AG09309 (cell line): ENCODE results near the gene PPFIA1.

Experiments used
- DNase-seq: peaks from one replicate; pipeline ENCODE4 v3.0.0-alpha.2; 2010; ENCODE audit warnings: low read depth
- H3K4me3 ChIP-seq: 2 replicates; pipeline ENCODE4 v1.5.1; 2011; ENCODE audit warnings: mild to moderate bottlenecking, low read depth, low read length, moderate library complexity; ENCODE audit not compliant: control insufficient read depth
- TF ChIP-seq, protein P1 (sequence below): IDR thresholded peaks from 2 replicates; pipeline ENCODE4 v1.5.1; 2011; ENCODE audit warnings: mild to moderate bottlenecking, low read depth, low read length, inconsistent platforms; ENCODE audit not compliant: insufficient read depth, control insufficient read depth; ENCODE audit errors: missing control alignments

PPFIA1 gene

DNA sequence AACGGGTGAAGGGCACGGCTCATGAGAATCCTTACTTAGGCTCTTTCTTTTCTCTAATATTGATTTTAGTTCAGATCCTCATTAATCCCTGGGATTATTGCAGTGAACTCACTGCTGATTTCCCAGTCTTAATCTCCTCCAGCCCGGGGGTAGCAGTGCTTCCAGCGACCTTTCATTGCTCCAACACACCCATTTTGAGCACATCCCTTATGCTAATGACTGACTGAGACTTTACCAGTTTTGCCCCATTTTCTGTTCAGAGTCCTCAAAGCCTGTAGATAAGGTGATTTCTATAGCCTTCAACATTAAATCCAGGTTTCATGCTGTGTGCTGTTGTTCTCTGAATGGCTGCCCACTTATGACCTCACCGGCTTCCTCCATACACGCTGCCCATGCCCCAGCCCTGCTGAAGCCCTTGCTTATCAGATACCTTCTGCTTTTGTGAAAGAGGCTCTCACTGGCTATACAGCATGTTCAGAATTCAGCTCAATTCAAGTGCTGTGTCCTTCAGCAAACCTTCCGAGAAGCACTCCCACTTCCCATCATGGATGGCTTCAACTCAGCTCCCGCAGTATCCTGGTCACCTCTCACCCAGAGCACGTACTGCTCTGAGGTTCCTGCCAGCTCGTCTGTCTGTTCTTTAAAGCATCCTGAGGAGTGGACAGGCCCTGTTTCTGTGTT lies 49.0 kb downstream of the PPFIA1 start:
- DNase-seq: no peak
- no peak overlapping the region for H3K4me3 ChIP-seq
- TF ChIP-seq, protein P1, sequence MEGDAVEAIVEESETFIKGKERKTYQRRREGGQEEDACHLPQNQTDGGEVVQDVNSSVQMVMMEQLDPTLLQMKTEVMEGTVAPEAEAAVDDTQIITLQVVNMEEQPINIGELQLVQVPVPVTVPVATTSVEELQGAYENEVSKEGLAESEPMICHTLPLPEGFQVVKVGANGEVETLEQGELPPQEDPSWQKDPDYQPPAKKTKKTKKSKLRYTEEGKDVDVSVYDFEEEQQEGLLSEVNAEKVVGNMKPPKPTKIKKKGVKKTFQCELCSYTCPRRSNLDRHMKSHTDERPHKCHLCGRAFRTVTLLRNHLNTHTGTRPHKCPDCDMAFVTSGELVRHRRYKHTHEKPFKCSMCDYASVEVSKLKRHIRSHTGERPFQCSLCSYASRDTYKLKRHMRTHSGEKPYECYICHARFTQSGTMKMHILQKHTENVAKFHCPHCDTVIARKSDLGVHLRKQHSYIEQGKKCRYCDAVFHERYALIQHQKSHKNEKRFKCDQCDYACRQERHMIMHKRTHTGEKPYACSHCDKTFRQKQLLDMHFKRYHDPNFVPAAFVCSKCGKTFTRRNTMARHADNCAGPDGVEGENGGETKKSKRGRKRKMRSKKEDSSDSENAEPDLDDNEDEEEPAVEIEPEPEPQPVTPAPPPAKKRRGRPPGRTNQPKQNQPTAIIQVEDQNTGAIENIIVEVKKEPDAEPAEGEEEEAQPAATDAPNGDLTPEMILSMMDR: no peak

DNA sequence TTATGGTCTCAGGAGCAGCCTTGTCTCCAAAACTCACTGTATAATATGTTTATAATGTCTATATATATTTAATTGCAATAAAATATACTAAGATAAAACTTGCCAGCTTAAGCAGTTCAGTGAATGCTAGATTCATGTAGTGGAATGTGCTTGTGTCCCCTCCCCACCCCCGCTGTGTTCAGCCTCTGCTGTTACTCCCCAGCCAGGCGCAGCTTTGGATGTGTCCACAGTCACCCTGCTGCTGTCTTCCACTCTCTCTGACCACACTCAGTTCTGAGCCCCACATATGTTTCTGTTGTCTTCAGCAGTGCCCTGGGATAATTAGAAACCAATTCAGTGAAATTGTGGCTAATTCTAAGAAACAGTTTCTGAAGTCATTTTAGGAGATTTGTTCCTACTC lies 52.2 kb downstream of the PPFIA1 start:
- TF ChIP-seq, protein P1: no peak
- no peak overlapping the region for H3K4me3 ChIP-seq
- DNase-seq: no peak

DNA sequence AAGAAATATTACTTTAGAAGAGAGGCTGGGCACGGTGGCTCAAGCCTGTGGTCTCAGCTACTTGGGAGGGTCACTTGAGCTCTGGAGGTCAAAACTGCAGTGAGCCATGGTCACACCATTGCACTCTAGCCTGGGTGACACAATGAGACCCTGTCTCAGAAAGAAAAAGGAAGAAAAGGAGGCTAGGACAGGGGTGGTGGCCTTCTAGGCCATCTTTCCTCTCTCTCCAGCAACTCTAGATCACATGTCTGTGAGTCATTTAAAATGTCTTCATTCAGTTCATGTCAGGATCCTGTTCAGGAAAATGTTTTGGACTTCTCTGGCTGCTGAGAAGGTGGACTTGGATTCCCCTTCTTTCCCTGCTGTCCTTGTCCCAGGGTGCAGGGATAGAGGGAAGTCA lies 53.3 kb downstream of the PPFIA1 start:
- H3K4me3 ChIP-seq: no peak overlapping the region
- TF ChIP-seq, protein P1: no peak
- no peak for DNase-seq

DNA sequence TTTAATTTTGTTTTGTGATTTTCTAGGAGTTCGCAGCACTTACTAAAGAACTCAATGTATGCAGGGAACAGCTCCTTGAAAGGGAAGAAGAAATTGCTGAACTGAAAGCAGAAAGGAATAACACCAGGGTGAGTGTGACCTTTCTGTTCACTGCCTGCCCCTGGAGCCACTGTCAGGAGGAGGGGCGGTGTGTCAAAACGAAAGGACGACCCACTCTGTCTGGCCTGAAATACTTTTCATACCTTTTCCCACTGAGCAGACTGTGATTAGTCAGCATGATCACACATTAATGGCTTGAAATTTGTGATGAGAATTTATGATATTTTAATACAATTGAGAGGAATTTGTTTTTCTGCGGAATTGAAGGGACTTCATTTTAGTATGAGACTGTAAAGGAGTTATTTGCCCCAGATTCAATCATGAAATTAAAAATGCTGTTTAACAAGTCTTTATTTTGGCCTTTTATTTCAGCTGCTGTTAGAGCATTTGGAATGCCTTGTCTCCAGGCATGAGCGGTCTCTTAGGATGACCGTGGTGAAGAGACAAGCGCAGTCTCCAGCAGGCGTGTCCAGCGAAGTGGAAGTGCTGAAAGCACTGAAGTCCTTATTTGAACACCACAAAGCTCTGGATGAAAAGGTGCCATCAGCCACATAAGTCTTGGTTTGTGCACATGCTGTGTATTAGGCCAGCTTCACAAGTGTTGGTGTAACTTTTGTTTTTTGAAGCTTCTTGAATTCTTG lies 54.1 kb downstream of the PPFIA1 start:
- TF ChIP-seq, protein P1: no peak
- no peak for DNase-seq
- no peak overlapping the region for H3K4me3 ChIP-seq

DNA sequence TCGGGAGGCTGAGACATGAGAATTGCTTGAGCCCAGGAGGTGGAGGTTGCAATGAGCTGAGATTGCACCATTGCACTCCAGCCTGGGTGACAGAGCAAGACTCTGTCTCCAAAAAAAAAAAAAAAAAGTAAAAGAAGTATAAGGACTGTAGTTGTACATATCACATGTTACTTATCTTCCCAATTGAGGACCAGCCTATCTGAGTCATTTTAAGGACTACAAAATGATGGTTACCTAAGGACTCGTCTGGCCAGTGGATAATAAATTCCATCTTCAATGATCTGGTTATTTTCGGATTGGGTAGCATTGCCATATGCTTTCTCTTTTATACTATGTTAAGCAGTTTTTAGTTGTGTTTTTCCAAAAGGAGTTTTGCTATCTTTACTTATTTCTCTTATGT lies 55.3 kb downstream of the PPFIA1 start:
- TF ChIP-seq, protein P1: no peak
- H3K4me3 ChIP-seq: no peak overlapping the region
- DNase-seq: no peak

DNA sequence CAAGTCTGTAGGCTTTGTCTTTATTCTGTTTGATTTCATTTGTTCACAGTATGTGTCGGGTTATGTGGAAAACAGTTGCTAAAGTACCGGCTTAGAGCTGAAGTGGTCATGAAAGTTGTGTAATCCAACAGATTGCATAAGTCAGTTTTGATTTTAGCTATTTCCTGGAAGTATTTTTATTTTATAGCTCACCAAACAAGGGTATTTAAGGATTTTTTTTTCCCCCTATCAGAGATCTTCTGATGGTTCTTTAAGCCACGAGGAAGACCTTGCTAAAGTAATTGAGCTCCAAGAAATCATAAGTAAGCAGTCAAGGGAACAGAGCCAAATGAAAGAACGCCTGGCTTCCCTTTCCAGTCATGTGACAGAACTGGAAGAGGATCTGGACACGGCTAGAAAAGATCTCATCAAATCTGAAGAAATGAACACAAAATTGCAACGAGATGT lies 55.9 kb downstream of the PPFIA1 start:
- peak; percentile 62 for DNase-seq
- TF ChIP-seq, protein P1: no peak
- no peak overlapping the region for H3K4me3 ChIP-seq

DNA sequence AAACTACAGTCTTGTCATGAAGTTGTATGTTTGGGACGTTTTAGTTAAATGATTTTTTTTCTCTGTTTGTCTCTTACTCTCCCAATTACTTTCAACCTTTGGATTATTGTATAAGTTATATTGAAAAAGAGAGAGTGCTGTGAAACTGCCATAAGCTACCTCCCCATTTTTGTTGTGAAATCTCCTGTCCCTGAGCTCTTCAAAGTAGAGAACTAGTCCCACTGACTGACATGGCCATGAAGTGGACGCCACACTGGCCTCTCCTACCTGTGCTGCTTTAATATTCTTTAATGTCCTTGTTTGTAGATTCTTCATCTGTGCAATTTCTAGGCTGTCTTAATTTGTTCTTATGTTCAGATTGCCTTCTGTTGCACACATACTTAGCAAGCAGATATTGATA lies 56.3 kb downstream of the PPFIA1 start:
- TF ChIP-seq, protein P1: no peak
- H3K4me3 ChIP-seq: no peak overlapping the region
- no peak for DNase-seq
